ENCODE results near the gene COLQ.
A peak's percentile ranks its signal among the peaks of the same experiment; 100 is the strongest.

The COLQ gene

DNA sequence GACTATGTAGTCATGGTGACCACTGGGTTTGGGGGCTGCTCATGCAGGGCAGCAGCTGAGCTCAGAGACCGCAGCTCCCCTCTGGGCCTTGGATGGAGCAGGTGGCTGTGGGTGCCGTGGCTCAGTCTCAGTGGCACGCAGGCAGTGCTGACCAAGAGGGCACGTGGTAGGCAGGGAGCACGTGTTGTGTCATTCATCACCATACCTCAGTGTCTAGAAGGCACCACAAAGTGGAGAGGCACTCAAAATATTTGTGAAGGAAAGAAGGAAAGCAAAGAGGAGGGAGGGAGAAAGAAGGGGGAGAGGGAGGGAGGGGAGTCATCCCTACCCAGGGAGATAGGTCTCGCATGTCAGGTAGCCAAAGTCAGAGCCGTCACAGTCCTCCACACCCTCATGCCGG lies 68.0 kb downstream of the COLQ start:
- DNase-seq, result no peak

DNA sequence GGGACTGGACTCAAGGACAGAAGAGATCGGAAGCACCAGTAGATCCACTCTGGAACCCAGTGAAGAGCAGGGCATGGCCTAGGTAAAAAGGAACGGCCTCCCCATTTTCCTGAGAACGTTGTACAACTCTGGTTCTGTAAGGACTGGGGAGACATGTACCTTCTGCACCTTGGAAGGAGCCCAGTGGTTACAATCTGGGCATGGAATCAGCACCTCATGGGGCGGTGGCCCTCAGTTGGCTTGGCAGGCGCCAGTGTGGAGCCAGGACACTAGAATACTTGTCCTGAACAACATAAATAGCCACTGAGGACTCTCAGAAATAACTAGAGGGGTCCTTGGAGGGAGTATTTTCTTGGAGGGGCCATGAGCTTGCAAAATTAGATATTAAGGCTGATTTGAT lies 68.5 kb downstream of the COLQ start:
- no peak for DNase-seq

DNA sequence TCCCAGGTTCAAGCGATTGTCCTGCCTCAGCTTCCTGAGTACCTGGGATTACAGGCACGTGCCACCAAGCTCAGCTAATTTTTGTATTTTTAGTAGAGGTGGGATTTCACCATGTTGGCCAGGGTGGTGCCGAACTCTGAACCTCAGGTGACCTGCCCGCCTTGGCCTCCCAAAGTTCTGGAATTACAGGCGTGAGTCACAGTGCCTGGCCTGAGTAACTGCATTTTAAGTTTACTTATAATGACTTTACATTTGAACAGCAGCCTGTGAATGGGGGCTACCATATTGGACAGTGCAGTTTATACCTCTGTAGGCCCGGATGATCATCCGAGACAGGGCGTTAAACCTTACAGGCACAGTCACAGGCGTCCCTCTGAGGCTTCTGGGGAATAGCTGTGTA lies 69.3 kb downstream of the COLQ start:
- DNase-seq, result no peak

DNA sequence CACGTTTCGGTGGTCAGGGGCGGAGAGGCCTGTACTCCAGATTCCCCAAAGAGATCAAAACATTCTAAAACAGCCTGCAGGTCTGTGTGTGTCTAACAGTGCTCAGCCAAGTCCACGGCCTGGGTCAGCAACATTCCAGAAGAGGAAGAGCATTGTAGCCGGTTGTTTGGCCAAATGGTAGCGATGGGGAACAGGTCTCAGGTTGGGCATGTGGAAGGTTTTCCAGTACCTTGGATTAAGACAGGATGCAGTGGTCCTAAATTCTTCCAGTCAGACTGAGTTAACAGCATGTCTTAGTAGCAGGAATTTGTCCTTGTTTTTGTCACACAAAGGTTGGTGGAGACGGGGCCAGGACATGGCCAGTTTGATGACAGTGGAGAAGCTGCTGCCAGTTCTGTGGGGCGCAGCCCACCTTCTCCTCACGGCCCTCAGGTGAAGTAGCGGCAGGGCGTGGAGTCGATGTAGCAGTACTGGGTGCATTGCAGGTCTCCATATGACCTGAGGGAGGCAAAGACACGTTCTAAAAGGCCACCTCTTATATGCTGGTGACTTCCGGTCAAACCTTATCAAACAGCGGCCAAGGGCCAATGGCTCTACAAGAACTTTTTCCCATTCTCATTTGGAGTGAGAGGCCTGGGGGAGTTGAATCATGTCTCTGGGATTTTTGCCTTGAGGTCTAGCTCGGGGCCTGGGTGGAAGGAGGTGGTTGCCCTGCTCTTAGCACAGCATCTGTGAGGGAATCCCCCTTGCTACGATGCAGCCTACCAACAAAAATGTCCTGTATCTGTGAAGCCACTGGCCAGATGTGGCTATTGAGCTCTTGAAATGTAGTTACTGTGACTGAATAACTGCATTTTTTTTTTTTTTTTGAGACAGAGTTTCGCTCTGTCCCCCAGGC lies 70.0 kb downstream of the COLQ start:
- DNase-seq, result no peak

DNA sequence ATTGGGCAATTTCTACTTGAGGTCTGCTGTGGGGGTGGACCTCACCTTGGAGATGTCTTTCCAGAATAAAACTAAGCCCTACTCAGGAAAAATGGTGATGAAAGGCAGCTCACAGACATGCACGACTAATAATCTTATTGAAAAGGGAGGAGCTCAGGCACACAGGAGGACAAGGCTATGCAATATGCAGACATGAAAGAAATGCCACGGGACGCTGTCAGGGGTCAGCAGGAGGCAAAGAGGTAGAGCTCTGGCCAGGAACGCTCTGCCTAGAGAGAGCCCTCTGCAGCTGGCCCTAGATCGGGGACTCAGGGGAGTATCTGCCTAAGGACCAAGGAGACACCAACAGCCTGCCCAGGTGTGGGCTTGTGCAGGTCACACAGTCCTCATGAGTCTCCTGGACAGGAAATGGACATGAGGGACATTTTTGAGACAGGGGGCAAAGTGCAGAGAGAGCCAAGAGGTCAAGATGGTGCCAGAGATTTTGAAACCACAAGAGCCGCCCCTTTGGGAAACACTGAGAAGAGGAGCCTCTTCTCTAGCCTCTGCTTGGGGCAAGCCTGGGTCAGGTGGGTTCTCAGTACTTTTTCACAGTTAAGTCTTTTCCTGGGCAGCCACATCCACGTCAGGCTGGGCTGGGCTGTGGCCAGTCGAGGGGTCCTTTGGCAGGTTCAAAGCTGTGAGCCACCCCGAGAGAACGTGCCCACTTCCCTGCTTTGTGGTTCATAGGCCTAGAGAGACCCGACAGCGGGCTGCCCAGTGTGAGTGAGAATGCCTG lies 70.9 kb downstream of the COLQ start:
- no peak for DNase-seq

DNA sequence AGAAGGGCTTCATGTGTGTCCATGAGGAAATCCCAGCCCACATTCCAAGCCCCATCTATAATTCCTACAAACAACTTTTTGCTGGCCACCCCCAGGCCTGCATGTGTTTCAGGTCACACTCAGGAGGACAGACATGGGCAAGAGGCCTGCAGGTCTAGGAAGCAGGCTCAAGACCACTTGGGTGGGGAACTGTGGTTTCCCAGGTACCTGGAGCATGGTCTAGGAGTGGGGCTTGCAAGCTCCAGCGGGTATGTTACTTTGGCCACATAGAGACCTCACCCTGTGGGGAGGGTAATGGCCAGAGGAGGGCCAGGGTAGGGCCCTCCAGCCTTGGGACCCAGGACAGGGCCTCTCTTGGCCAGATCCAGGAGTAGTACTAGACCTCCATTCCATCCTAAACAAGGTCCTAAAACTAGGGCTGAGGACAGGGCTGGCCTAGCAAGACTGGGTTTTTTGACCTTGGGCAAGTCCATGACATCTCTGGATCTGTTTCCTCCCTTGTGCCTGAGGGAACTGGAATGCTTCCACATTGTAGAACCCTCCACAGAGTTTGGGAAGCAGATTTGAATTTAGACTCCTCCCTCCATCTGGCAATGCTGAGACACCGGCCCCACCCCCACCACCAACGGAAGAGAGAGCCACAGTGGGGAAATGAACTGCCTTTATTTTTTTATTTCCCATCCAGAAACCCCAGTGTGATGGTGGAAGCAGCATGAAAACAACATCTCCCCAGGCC lies 71.8 kb downstream of the COLQ start:
- DNase-seq, result no peak

DNA sequence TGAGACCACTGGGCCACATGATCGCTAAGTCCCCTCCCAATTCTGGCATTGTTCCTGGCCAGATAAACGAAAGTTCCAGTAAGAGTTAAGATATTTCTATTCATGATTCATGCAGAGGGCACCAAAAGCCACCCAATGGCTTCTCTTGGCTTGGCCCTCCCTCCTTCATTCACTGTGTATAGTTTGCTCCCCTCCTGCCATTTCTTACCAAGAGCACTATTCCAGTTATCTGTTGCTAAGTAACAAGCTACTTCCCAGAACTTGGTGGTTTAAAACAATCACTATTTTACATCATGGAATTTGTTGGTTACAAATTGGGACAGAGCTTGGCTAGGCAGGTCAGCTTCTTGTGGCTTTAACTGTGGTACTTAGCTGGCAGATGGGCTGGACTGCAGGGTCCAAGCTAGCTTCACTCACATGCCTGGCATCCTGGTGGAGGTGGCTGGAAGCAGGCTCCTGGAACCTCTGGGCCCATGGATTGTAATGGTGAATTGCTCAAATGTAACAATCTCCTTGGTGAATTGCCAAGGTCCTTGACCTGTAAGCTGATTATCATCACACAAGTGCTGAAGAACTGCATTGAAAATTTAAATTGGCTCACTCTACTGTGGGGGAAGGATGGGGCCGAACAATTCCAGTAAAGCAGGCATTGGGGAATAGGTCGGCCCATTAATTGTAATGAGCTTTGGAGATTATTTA lies 77.5 kb downstream of the COLQ start:
- no peak for DNase-seq

DNA sequence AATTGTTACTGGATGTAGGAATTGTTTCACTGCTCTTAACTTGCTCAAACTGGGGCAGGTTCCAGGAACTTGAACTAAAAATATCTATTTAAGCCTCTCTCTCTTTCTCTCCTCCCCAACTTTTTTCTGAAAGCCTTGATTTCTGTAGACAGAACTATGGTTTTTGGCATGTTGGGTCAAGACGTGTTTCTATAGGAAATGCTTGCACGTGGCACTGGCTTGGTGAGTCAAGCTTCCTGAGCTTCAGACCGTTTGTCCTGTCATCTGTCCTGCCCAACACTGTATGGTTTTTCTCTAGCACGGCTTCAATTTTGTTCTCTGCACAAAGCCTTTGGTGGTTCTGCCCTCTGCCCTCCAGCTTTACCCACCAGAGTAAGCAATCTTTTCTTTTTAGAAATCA lies 80.6 kb downstream of the COLQ start:
- no peak for DNase-seq

DNA sequence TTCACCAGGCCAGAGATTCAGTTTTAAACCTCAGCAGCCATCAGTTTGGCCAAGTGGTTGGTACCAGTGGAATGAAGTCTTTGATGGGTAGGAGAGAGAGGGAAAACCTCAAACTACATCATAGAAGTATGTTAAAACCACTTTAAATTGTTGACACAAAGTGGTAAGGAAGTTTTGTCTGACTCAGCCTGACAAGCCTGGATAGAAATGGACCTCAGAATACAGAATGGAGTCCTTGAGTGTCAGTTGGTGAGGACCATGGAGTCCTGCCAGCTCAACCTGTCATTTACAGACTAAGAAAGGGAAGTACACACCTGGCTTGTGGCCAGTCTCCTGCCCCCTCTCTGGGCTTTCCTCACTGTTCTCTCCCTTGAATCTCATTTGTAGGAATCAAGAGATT lies 82.0 kb downstream of the COLQ start:
- no peak for DNase-seq

DNA sequence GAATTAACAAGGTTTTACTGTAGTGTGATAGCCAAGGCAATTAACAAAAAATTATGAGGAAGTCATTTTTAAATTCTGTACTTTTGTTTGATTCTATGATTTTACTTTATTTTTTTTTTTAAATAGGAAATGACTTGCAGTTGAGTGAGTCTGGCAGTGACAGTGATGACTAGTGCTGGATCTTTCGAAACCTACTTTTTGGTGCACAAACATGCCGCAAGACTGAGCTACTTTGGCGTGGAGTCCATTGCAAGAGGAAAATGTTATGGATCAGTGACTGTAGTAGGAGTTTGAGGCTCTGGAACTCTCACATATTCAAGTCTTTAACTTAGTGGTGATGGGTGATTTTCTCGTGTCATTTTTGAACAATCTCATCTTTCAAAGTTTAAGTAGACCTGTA lies 82.5 kb downstream of the COLQ start:
- DNase-seq, result no peak

DNA sequence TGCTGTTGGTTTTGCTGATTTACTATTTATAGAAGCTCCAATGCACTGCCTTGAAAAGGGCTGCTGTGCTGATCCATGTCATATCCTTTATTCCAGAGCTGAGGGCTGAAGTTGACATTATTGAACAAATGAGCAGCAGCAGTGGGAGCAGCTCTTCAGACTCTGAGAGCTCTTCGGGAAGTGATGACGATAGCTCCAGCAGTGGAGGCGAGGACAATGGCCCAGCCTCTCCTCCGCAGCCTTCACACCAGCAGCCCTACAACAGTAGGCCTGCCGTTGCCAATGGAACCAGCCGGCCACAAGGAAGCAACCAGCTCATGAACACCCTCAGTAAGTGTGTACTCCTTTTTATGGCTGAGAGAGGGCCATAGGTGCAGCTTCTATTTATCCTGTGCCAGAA lies 85.3 kb downstream of the COLQ start:
- DNase-seq, result no peak

DNA sequence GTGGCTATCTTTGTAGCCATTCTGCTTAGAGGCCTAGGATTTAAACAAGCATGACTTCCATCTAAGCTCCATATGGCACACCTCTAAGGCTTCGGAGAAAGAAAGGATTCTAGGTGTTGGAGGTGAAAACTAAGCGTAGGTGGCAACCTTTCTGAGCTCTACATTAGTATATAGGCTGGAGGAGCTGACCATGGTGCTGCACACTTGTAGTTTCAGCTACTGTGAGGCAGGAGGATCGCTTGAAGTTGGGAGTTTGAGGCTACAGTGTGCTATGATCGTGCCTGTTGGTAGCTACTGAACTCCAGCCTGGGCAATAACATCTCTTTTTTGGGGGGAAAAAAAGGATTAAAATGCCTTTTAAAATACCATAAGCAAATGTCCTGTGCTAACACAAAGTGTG lies 86.8 kb downstream of the COLQ start:
- no peak for DNase-seq

DNA sequence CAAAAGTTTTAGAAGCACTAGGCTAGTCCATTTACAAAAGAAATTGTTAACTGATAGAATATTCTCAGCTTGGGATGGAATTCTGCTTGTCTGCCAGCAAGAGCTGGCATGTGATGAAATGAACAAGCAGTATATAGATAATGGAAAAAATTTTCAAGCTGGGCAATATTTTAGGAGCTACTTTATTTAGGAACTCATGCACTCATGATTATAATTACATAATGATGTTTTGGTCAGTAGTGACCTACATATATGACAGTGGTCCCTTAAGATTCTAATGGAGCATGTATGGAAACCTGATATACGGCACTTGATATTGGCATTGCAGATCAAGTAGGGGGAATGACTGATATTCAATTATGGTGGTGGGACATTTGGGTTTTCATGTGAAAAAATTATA lies 88.0 kb downstream of the COLQ start:
- DNase-seq, result no peak

DNA sequence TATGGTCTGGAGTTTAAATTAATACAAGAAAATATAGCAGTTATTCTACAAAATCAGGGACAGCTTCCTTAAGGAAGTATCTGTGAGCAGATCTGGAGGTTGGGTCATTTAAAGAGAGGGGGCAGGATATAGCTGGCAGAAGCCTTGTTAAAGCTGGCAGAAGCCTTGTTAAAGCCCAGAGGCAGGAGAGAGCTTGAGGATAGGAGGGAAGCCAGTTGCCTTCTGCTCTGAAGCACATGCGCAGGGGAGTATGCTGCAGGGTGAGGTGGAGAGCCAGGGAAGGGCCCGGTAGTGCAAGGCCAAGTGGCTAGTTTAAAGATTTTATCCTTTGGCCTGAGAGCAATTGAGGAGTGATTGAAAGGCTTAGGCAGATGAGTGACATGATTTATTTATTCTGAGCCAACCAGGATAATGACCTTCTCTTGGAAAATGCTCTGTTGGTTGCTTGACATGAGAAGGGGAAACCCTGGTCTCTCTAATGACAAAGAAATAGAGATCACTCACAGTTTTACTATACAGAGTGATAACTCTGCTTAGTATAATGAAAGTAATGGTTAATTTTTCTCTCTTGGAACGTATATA lies 90.2 kb downstream of the COLQ start:
- DNase-seq, result no peak

DNA sequence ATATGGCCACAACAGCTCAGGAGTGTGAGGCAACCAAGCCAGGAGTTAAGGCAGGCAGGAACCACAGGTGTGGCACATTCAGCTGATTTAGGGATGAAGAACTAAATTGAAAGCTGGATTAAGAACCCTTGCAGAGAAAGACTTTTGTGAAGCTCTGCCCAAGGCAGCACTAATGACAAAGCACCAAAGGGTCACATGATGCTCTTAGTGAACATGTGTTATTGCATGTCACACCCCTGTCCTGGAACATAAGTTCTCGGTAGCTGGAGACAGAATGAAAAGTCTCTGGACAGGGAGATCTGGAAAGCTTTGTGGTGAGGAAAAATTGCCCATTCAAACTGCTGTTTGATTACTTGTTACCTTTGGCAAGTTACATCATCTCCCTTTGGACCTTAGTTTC lies 90.9 kb downstream of the COLQ start:
- DNase-seq, result no peak

DNA sequence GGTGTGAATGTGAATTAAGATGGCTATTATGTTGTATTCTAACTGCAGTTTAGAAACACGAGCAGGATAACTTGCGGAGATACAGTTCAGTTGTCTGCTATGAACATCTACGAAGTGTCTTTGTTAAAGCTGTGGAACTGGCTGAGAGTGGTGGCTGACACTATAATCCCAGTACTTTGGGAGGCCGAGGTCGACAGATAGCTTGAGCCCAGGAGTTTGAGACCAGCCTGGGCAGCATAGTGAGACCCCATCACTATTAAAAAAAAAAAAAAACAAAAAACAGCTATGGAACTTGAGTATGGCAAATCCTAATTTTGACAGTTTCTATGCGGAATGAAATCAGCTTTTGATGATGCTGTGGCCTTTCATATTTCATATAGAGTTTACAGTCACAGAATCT lies 92.4 kb downstream of the COLQ start:
- DNase-seq, result no peak

DNA sequence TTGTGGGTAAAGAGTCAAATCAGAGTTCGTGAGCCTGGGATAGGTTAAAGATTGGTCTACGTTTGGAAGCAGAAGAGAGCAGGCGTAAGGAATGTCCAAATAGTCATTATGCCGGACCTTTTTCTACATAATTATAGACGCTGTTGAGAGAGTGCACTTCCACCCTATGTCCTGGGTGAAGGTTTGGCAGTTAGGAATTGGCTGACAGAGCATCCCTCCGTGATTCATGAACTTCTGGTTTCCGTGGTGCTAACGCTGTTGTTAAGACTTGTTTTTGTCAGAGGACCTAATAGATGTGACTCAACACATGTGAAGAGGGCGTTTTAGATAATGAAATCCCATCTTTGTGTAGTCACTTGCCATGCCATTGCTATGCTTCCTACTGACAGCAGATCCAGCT lies 93.0 kb downstream of the COLQ start:
- DNase-seq, result no peak

DNA sequence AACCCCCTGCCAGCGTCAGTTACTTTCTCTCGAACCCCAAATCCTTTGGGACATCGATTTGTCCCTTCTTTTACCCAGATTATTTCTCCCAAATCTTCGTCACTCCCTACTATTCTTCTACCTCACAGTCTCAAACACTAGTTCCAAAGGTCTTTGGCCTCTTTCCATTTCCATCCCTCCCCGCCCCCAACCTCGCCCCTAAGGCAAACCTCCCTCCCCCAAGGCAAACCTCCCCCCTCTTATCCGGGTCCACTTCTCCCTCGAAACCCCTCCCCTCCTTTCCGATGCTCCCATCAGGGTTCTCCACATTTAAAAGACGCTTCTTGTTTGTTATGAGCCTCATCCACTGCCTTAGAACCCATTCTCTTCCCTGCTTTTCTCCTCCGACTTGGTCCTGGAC lies 93.5 kb downstream of the COLQ start:
- DNase-seq, result no peak

DNA sequence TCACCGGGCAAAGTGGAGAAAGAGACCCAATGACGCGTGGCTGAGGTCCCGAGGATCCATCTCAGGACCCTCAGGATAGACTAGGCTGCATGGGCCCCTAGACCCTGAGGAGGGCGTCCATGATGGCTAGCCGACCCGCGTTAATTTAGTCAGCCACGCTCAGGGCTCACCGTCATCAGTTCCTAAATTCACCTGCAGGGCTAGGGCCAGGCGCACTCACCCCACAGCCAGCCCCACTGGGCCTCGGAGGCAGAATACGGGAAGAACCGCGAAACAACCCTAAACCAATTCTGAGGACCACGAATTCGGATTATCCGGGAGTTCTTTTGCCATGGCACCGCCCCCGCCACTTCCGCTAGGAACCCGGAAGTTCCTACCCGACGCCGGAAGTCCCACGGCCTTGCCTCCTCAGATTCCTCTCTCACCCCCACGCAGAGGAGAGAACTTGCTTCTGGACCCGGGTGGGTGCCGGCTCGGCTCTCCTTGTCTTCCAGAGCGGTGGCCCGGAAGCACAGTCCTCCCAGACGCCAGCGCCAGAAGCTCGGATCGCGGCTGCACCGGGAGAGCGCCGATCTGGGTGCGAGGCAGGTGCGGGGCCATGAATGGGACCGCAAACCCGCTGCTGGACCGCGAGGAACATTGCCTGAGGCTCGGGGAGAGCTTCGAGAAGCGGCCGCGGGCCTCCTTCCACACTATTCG lies 94.2 kb downstream of the COLQ start, which contains the start of the genes EAF1 and METTL6:
Gene EAF1 (plus strand): TSS at position 417 of the 699 bp plus-strand sequence. CDS start 182 bp downstream, at position 599.
Gene METTL6 (minus strand): TSS at position 363 of the 699 bp plus-strand sequence. CDS start 1,033 bp downstream, outside the sequence.
- DNase-seq, result peak; percentile 84

DNA sequence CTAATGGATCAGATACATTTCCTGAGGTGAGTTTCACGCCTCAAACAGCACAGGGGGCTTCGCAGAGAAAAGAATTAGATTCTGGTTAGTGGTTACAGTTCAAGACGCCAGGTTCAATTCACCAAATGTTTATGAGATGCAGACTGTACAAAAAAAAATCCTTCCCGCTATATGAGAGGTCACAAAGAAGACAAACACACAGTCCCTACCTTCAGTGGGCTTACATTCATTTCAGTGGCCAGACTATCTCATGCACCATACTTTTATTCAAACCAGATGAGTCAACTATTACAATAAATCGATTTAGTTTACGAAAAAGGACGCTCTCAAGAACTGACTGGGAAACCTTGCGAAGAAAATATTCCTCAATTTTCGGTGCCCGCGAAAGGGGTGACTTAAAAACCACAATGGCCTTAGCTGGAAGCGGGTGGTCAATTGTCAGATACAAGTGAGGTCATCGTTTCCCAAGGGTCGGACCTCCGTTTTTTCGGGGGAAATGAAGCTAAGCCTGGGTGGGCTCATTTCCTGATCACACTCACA lies 94.9 kb downstream of the COLQ start:
- no peak for DNase-seq

DNA sequence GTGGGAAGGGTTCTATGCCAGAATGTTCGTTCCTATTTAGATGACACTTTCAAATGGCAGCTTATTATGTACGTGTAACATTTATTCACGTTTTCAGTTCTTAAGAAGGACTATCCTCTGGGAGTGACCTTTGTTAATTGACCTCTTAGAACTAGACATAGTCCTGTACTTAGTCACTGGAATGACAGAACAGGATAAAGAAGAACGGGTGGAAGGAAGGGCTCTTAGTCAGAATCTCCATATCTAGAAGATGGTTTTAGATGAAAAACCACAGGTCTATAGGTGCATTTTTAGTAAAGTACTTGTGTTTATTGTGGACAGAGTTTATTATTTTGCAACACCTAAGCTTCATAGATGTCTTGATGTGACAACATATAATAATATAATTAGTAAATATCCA lies 100.6 kb downstream of the COLQ start:
- no peak for DNase-seq

Measured in activated CD8-positive, alpha-beta memory T cell treated with anti-CD3 and anti-CD28 coated beads, Interleukin-2, amount 50 U/mL, for 4 hours (primary cell).